ENCODE data around the gene AR.

DNA sequence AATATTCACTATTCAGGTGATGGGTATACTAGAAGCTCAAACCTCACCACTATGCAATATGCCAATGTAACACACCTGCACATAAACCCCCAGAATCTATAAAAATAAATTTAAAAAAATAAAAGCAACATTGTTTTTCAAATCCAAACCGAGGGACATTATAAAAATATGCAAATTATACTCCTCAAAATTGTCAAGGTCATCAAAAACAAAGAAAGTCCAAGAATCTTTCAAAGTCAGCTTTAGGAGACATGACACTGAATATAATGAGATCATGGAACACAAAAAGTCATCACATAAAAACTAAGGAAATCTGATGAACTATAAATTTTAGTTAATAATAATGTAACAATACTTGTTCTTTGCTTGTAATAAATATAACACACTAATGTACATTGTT lies 43.2 kb upstream of the AR start:
- no peak for TF ChIP-seq EZH2 (IDR thresholded peaks at IDR 0.05; ENCODE audit: borderline replicate concordance, low read length)
- TF ChIP-seq, protein P1, sequence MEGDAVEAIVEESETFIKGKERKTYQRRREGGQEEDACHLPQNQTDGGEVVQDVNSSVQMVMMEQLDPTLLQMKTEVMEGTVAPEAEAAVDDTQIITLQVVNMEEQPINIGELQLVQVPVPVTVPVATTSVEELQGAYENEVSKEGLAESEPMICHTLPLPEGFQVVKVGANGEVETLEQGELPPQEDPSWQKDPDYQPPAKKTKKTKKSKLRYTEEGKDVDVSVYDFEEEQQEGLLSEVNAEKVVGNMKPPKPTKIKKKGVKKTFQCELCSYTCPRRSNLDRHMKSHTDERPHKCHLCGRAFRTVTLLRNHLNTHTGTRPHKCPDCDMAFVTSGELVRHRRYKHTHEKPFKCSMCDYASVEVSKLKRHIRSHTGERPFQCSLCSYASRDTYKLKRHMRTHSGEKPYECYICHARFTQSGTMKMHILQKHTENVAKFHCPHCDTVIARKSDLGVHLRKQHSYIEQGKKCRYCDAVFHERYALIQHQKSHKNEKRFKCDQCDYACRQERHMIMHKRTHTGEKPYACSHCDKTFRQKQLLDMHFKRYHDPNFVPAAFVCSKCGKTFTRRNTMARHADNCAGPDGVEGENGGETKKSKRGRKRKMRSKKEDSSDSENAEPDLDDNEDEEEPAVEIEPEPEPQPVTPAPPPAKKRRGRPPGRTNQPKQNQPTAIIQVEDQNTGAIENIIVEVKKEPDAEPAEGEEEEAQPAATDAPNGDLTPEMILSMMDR (conservative IDR thresholded peaks at IDR 0.05 in 1 of 2, IDR thresholded peaks at IDR 0.05 in 1 of 2; ENCODE audit: extremely low read depth in 1 of 2, insufficient read depth in 1 of 2, low read depth in 1 of 2, low read length in 2 of 2), result no peak
